HepG2 (cell line): ENCODE measurements around the gene SMAD6. TPM values are rescaled to one million over a fixed set of nuclear protein-coding genes. Genes with fewer than 3 reads are reported as not detected.

ENCODE experiments used
- ATAC-seq: fragments of 200-7000 bp; cut with Tn5 transposase; 3 replicates; pipeline ENCODE4 v1.9.1; 2020; ENCODE audit warnings: mild to moderate bottlenecking, moderate library complexity
- BruUV-seq: library from RNA; stranded (reverse); fragments of 400-500 nt; replicated peaks from 2 replicates; lab custom pipeline; 2021; lab: Mats Ljungman, UMichigan
- CTCF ChIA-PET: fragments of 300-600 bp; formaldehyde crosslinking; extraction: SDS; loops from one replicate; lab custom pipeline; 2021; ENCODE audit warnings: low total read pairs, inconsistent platforms, low intra/inter-chr PET ratio; lab: Yijun Ruan, JAX
- POLR2A ChIA-PET: fragments of 350-600 bp; sonication (Branson Sonifier 250); formaldehyde crosslinking; loops from one replicate; lab custom pipeline; 2020; ENCODE audit warnings: antibody characterized with exemption, inconsistent platforms; lab: Yijun Ruan, JAX
- DNase-seq: peaks from one replicate; pipeline ENCODE4 v3.0.0-alpha.2; 2015; ENCODE audit warnings: low spot score
- FAIRE-seq: peaks from 3 replicates; lab custom pipeline; 2011; peaks lifted over from hg19 to GRCh38; lab: Jason Lieb, UNC
- H2AFZ ChIP-seq: one replicate; pipeline ENCODE4 v1.6.1; 2011; ENCODE audit warnings: low read length, inconsistent platforms
- H3K27ac ChIP-seq: fragments of 300-600 bp; 3 replicates; pipeline ENCODE4 v1.8.0; 2011; ENCODE audit warnings: mixed run types, mild to moderate bottlenecking, mixed read lengths, low read length, inconsistent platforms; ENCODE audit not compliant: insufficient read depth; ENCODE audit errors: extremely low read length
- H3K27me3 ChIP-seq, 2 experiments: fragments of 200-600 bp in 1 of 2; 2 replicates in 1 of 2; 3 replicates in 1 of 2; pipeline versions ENCODE4 v1.6.0 to v1.8.0; 2011; ENCODE audit warnings: low read length in 2 of 2, mild to moderate bottlenecking in 2 of 2, moderate library complexity in 2 of 2, inconsistent platforms in 1 of 2; ENCODE audit not compliant: insufficient read depth in 2 of 2, control insufficient read depth in 1 of 2
- H3K36me3 ChIP-seq, 2 experiments: fragments of 200-600 bp in 1 of 2; replicated peaks in 1 of 2; 2 replicates in 1 of 2; 3 replicates in 1 of 2; pipeline versions ENCODE4 v1.5.1 to v1.8.0; 2011; ENCODE audit warnings: low read length in 2 of 2, inconsistent platforms in 1 of 2; ENCODE audit not compliant: insufficient read depth in 2 of 2, control insufficient read depth in 1 of 2
- H3K4me1 ChIP-seq: 2 replicates; pipeline ENCODE4 v1.5.1; 2012; ENCODE audit warnings: low read length, inconsistent platforms; ENCODE audit not compliant: insufficient read depth
- H3K4me2 ChIP-seq: 2 replicates; pipeline ENCODE4 v1.6.0; 2011; ENCODE audit warnings: low read depth, low read length, inconsistent platforms
- H3K4me3 ChIP-seq, 3 experiments: fragments of 200-600 bp in 1 of 3; sonication (generic), shearing (Covaris generic) in 1 of 3; replicated peaks in 1 of 3; 2 replicates each; pipeline ENCODE4 v1.5.1; 2011 to 2016; ENCODE audit warnings: low read length in 3 of 3, inconsistent platforms in 2 of 3, low read depth in 2 of 3, mild to moderate bottlenecking in 2 of 3, control low read depth in 1 of 3, mixed read lengths in 1 of 3; ENCODE audit not compliant: insufficient read depth in 1 of 3
- H3K79me2 ChIP-seq: one replicate; pipeline ENCODE4 v1.6.1; 2011; ENCODE audit warnings: low read length, inconsistent platforms; ENCODE audit not compliant: insufficient read depth
- H3K9ac ChIP-seq: 2 replicates; pipeline ENCODE4 v1.6.0; 2011; ENCODE audit warnings: mild to moderate bottlenecking, low read depth, low read length, inconsistent platforms; ENCODE audit not compliant: insufficient read depth
- H3K9me3 ChIP-seq: 2 replicates; pipeline ENCODE4 v1.5.1; 2012; ENCODE audit warnings: mild to moderate bottlenecking, low read length
- H4K20me1 ChIP-seq: 2 replicates; pipeline ENCODE4 v1.6.0; 2011; ENCODE audit warnings: inconsistent platforms, mild to moderate bottlenecking, low read length, moderate library complexity; ENCODE audit not compliant: insufficient read depth
- FOSL2 ChIP-seq: sonication (generic); formaldehyde crosslinking; IDR thresholded peaks from 2 replicates; pipeline ENCODE4 v1.4.0; 2020; ENCODE audit warnings: missing genetic modification reagents
- FOXA3 ChIP-seq: IDR thresholded peaks from 2 replicates; pipeline ENCODE4 v1.6.1; 2016; ENCODE audit warnings: missing genetic modification reagents, missing compliant biosample characterization
- HNRNPL ChIP-seq: fragments of 200-400 bp; formaldehyde crosslinking; IDR thresholded peaks from 2 replicates; pipeline ENCODE4 v1.6.1; 2017; ENCODE audit warnings: mild to moderate bottlenecking, low read depth, low read length
- MEF2D ChIP-seq: sonication (generic); formaldehyde crosslinking; IDR thresholded peaks from 2 replicates; pipeline ENCODE4 v1.5.1; 2020; ENCODE audit warnings: mild to moderate bottlenecking, missing genetic modification reagents
- MXD4 ChIP-seq: IDR thresholded peaks from 2 replicates; pipeline ENCODE4 v1.6.1; 2016; ENCODE audit warnings: mild to moderate bottlenecking, missing biosample characterization, missing genetic modification reagents
- SAFB2 ChIP-seq: sonication (generic); formaldehyde crosslinking; IDR thresholded peaks from 2 replicates; pipeline ENCODE4 v1.5.1; 2020; ENCODE audit warnings: missing genetic modification reagents, low read depth, mild to moderate bottlenecking, borderline replicate concordance
- ZBTB21 ChIP-seq: sonication (generic); formaldehyde crosslinking; IDR thresholded peaks from 2 replicates; pipeline ENCODE4 v1.4.0; 2020; ENCODE audit warnings: missing genetic modification reagents
- ZFP62 ChIP-seq: sonication (generic); formaldehyde crosslinking; IDR thresholded peaks from 2 replicates; pipeline ENCODE4 v1.4.0; 2020; ENCODE audit warnings: missing genetic modification reagents
- ZFX ChIP-seq: sonication (generic); formaldehyde crosslinking; IDR thresholded peaks from 2 replicates; pipeline ENCODE4 v1.4.0; 2020; ENCODE audit warnings: mild to moderate bottlenecking, low read depth, missing genetic modification reagents, moderate library complexity
- ZNF572 ChIP-seq: sonication (generic); formaldehyde crosslinking; IDR thresholded peaks from 2 replicates; pipeline ENCODE4 v1.5.1; 2020; ENCODE audit warnings: mild to moderate bottlenecking, missing genetic modification reagents
- ZNF644 ChIP-seq: IDR thresholded peaks from 2 replicates; pipeline ENCODE4 v1.6.1; 2016; ENCODE audit warnings: low read depth
- ZNF878 ChIP-seq: sonication (generic); formaldehyde crosslinking; IDR thresholded peaks from 2 replicates; pipeline ENCODE4 v1.8.1; 2023; ENCODE audit warnings: mild to moderate bottlenecking, missing genetic modification reagents, moderate library complexity
- ZSCAN20 ChIP-seq: sonication (generic); formaldehyde crosslinking; IDR thresholded peaks from 2 replicates; pipeline ENCODE4 v1.4.0; 2020; ENCODE audit warnings: missing genetic modification reagents, mild to moderate bottlenecking, borderline replicate concordance
- WGBS: methylation state at CpG from one replicate; pipeline ENCODE4 v1.1.6; 2017; ENCODE audit warnings: low lambda C conversion rate; 5-methylcytosine and 5-hydroxymethylcytosine counted together
- in situ Hi-C: cut with HindIII; loops from 2 replicates; pipeline ENCODE4 v1.10.0; 2017; ENCODE audit warnings: low pct_unique_long_range_greater_than_20kb; ENCODE audit not compliant: extremely low pct_ligation_motif_present
- intact Hi-C: fragments of 100-400 bp; cut with micrococcal nuclease; formaldehyde crosslinking; loops from one replicate; pipeline ENCODE4 v1.10.0; 2022; ENCODE audit not compliant: unreplicated experiment
- polyA plus RNA-seq, 8 experiments: library from polyadenylated mRNA; depleted of rRNA in 3 of 8; stranded (reverse) in 7 of 8; unstranded in 1 of 8; fragments of >200 nt; fragmentation: Illumina TruSeq in 4 of 8; extraction: Trizol in 4 of 8; gene quantifications; 2 replicates each; pipeline versions ENCODE4 v1.2.1 to v1.2.3, GENCODE V29; 2011 to 2016; ENCODE audit warnings: low read depth in 4 of 8, missing spikeins in 1 of 8, mixed read lengths in 1 of 8; ENCODE audit not compliant: insufficient read depth in 1 of 8
- total RNA-seq, 5 experiments: library from RNA; depleted of rRNA; stranded (reverse); fragments of >200 nt; fragmentation: Illumina TruSeq; extraction: Trizol; gene quantifications; 2 replicates each; pipeline ENCODE4 v1.2.3, GENCODE V29; 2016; ENCODE audit warnings: low read depth in 1 of 5
- TF ChIP-seq, protein P1 (sequence below): sonication (generic); formaldehyde crosslinking; IDR thresholded peaks from 2 replicates; pipeline ENCODE4 v1.9.0; 2021; ENCODE audit warnings: mild to moderate bottlenecking, missing genetic modification reagents
- TF ChIP-seq, protein P2 (sequence below): sonication (generic); formaldehyde crosslinking; IDR thresholded peaks from 2 replicates; pipeline ENCODE4 v1.4.0; 2020; ENCODE audit warnings: missing genetic modification reagents, mild to moderate bottlenecking, borderline replicate concordance
- TF ChIP-seq, protein P3 (sequence below): sonication (generic); formaldehyde crosslinking; IDR thresholded peaks from 2 replicates; pipeline ENCODE4 v1.5.0; 2020; ENCODE audit warnings: missing genetic modification reagents, mild to moderate bottlenecking, borderline replicate concordance

The SMAD6 gene
- total and polyA plus RNA-seq, 2 of the 13 experiments (the other 11 are each of a cell fraction or from before 2014, with no cell fraction given): 3.3 to 4.4 TPM

DNA sequence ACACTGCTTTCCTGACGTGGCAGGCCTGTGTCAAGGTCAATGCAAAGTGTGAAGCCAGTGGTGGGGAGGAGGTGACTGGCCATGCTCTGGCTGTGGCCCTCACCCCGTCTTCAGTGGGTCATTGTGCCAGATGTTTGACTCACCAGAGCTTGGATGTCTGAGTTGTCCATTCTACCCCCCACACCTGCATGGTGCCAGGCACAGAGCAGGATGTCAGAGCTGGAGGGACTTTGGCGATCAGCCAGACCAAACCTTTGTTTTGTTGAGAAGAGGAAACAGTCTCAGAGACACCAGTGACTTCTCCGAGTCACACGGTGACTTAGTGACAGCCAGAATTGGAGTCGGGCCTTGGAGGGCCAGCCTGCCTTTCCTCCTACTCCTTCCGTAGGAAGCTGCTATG lies 49.5 kb downstream of the SMAD6 start:
- H3K79me2 ChIP-seq: no peaks in the 10 kb centered on the region
- no peaks in the 10 kb centered on the region for H3K27me3 ChIP-seq
- DNase-seq: peak; percentile 60
- BruUV-seq: no TSS peak
- no peaks in the 10 kb centered on the region for H4K20me1 ChIP-seq
- no peak overlapping the region for H3K27ac ChIP-seq
- 37% methylated on average over 5 of the region's 7 CpGs for WGBS
- H3K4me3 ChIP-seq: no peak overlapping the region
- ATAC-seq: peak; percentile 37; the same call in 2 of the 3 replicates
- intact Hi-C loops: no loop called here
- no peak overlapping the region for H3K4me2 ChIP-seq
- POLR2A ChIA-PET: interaction anchor here (1.0 to 3.3 kb wide), 3 partner anchors 14 to 51 kb away, joined by 4 to 14 read pairs (median 12); no protein-coding TSS in a partner anchor
- in situ Hi-C loops: no loop called here
- CTCF ChIA-PET: no interaction called here
- H3K9me3 ChIP-seq: peaks cover 10% of the 10 kb centered on the region
- no peak for FAIRE-seq
- no peak overlapping the region for H3K9ac ChIP-seq
- H3K36me3 ChIP-seq: no peaks in the 10 kb centered on the region
- H3K4me1 ChIP-seq: peaks cover 57% of the 10 kb centered on the region
- no peak overlapping the region for H2AFZ ChIP-seq
- TF ChIP-seq ZSCAN20 (CRISPR knock-in tag) (no peak), ZFX (peak; percentile 24; the same call in 1 of the 2 replicates), HNRNPL (0 out of 2 replicates have a peak, but pooled peaks have one; percentile 18), ZFP62 (CRISPR knock-in tag) (no peak), FOXA3 (0 out of 2 replicates have a peak, but pooled peaks have one; percentile 13), ZBTB21 (CRISPR knock-in tag) (no peak), MEF2D (CRISPR knock-in tag) (no peak), ZNF572 (CRISPR knock-in tag) (no peak), ZNF644 (CRISPR knock-in tag) (peak; percentile 15; the same call in 1 of the 2 replicates), FOSL2 (CRISPR knock-in tag) (peak; percentile 23; the same call in 1 of the 2 replicates), SAFB2 (CRISPR knock-in tag) (no peak), MXD4 (CRISPR knock-in tag) (no peak), ZNF878 (CRISPR knock-in tag) (no peak)
- TF ChIP-seq, protein P1, sequence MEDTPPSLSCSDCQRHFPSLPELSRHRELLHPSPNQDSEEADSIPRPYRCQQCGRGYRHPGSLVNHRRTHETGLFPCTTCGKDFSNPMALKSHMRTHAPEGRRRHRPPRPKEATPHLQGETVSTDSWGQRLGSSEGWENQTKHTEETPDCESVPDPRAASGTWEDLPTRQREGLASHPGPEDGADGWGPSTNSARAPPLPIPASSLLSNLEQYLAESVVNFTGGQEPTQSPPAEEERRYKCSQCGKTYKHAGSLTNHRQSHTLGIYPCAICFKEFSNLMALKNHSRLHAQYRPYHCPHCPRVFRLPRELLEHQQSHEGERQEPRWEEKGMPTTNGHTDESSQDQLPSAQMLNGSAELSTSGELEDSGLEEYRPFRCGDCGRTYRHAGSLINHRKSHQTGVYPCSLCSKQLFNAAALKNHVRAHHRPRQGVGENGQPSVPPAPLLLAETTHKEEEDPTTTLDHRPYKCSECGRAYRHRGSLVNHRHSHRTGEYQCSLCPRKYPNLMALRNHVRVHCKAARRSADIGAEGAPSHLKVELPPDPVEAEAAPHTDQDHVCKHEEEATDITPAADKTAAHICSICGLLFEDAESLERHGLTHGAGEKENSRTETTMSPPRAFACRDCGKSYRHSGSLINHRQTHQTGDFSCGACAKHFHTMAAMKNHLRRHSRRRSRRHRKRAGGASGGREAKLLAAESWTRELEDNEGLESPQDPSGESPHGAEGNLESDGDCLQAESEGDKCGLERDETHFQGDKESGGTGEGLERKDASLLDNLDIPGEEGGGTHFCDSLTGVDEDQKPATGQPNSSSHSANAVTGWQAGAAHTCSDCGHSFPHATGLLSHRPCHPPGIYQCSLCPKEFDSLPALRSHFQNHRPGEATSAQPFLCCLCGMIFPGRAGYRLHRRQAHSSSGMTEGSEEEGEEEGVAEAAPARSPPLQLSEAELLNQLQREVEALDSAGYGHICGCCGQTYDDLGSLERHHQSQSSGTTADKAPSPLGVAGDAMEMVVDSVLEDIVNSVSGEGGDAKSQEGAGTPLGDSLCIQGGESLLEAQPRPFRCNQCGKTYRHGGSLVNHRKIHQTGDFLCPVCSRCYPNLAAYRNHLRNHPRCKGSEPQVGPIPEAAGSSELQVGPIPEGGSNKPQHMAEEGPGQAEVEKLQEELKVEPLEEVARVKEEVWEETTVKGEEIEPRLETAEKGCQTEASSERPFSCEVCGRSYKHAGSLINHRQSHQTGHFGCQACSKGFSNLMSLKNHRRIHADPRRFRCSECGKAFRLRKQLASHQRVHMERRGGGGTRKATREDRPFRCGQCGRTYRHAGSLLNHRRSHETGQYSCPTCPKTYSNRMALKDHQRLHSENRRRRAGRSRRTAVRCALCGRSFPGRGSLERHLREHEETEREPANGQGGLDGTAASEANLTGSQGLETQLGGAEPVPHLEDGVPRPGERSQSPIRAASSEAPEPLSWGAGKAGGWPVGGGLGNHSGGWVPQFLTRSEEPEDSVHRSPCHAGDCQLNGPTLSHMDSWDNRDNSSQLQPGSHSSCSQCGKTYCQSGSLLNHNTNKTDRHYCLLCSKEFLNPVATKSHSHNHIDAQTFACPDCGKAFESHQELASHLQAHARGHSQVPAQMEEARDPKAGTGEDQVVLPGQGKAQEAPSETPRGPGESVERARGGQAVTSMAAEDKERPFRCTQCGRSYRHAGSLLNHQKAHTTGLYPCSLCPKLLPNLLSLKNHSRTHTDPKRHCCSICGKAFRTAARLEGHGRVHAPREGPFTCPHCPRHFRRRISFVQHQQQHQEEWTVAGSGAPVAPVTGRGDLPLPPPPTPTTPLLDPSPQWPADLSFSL: no peak
- TF ChIP-seq, protein P2, sequence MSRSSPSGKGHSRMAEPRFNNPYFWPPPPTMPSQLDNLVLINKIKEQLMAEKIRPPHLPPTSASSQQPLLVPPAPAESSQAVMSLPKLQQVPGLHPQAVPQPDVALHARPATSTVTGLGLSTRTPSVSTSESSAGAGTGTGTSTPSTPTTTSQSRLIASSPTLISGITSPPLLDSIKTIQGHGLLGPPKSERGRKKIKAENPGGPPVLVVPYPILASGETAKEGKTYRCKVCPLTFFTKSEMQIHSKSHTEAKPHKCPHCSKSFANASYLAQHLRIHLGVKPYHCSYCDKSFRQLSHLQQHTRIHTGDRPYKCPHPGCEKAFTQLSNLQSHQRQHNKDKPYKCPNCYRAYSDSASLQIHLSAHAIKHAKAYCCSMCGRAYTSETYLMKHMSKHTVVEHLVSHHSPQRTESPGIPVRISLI (CRISPR knock-in tag): no peak
- TF ChIP-seq, protein P3, sequence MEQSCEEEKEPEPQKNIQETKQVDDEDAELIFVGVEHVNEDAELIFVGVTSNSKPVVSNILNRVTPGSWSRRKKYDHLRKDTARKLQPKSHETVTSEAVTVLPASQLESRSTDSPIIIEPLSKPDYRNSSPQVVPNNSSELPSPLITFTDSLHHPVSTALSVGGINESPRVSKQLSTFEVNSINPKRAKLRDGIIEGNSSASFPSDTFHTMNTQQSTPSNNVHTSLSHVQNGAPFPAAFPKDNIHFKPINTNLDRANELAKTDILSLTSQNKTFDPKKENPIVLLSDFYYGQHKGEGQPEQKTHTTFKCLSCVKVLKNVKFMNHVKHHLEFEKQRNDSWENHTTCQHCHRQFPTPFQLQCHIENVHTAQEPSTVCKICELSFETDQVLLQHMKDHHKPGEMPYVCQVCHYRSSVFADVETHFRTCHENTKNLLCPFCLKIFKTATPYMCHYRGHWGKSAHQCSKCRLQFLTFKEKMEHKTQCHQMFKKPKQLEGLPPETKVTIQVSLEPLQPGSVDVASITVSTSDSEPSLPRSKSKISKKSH (CRISPR knock-in tag): no peak
